Naive thymus-derived CD8-positive, alpha-beta T cell (primary cell): Measurements from ENCODE around the gene ZNF189. TPM values are rescaled to one million over a fixed set of nuclear protein-coding genes. Genes with fewer than 3 reads are reported as not detected.

Source experiments
- ATAC-seq, 2 donors: fragments of 150-1000 bp; cut with Tn5 transposase in 1 of 2; sonication (Bioruptor Pico), chemical (Tn5 transposase) in 1 of 2; 1 replicate in 1 of 2; 2 replicates in 1 of 2; pipeline ENCODE4 v1.10.0; 2021; ENCODE audit warnings: mild to moderate bottlenecking in 2 of 2, moderate library complexity in 2 of 2
- POLR2A ChIA-PET: fragments of 350-600 bp; sonication (Branson Sonifier 250); formaldehyde crosslinking; loops from one replicate; lab custom pipeline; 2021; ENCODE audit warnings: antibody characterized with exemption; lab: Charles Lee
- DNase-seq, 10 donors: peaks; one replicate each; pipeline versions ENCODE4 v3.0.0 to v3.0.0-alpha.2; 2020 to 2022
- H3K27ac Mint-ChIP-seq, 10 donors: one replicate each; pipeline ENCODE4 v1.8.0; 2020 to 2022; ENCODE audit warnings: mild to moderate bottlenecking in 10 of 10, mixed read lengths in 10 of 10, moderate library complexity in 4 of 10, inconsistent platforms in 1 of 10
- H3K27me3 Mint-ChIP-seq, 5 donors: one replicate each; pipeline ENCODE4 v1.8.0; 2021 to 2022; ENCODE audit warnings: mixed read lengths in 5 of 5
- H3K36me3 Mint-ChIP-seq, 3 donors: one replicate each; pipeline ENCODE4 v1.8.0; 2020 to 2022; ENCODE audit warnings: mixed read lengths in 3 of 3, mild to moderate bottlenecking in 2 of 3, inconsistent platforms in 1 of 3
- H3K4me1 Mint-ChIP-seq, 4 donors: one replicate each; pipeline ENCODE4 v1.8.0; 2021 to 2022; ENCODE audit warnings: mixed read lengths in 4 of 4
- H3K4me3 Mint-ChIP-seq, 10 donors: one replicate each; pipeline ENCODE4 v1.8.0; 2020 to 2022; ENCODE audit warnings: mild to moderate bottlenecking in 10 of 10, mixed read lengths in 10 of 10, moderate library complexity in 6 of 10, inconsistent platforms in 1 of 10
- H3K9me3 Mint-ChIP-seq, 9 donors: one replicate each; pipeline ENCODE4 v1.8.0; 2020 to 2022; ENCODE audit warnings: mixed read lengths in 9 of 9, mild to moderate bottlenecking in 3 of 9, inconsistent platforms in 1 of 9, moderate library complexity in 1 of 9
- polyA plus RNA-seq, 3 donors: library from polyadenylated mRNA; unstranded; fragments of 300-500 nt; fragmentation: Illumina TruSeq; gene quantifications; one replicate each; pipeline ENCODE4 v1.2.3, GENCODE V29; 2021
- total RNA-seq, 8 experiments: library from RNA in 2 of 8; stranded (reverse) in 2 of 8; gene quantifications; one replicate each; pipeline ENCODE4 v1.2.3 and lab custom pipeline; 2021 to 2026

The ZNF189 gene
- total and polyA plus RNA-seq, 5 experiments from 2014 or later: 1.4 to 26.3 (median 2.6) TPM

DNA sequence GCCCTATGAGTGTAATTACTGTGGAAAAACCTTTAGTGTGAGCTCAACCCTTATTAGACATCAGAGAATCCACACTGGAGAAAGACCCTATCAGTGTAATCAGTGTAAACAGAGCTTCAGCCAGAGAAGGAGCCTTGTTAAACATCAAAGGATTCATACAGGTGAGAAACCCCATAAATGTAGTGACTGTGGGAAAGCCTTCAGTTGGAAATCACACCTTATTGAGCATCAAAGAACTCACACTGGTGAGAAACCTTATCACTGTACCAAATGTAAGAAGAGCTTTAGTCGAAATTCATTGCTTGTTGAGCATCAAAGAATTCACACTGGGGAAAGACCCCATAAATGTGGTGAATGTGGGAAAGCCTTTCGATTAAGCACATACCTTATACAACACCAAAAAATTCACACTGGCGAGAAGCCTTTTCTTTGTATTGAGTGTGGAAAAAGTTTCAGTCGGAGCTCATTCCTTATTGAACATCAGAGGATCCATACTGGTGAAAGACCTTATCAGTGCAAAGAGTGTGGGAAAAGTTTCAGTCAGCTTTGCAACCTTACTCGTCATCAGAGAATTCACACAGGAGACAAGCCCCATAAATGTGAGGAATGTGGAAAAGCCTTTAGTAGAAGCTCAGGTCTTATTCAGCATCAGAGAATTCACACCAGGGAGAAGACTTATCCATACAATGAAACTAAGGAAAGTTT is 9.9 kb downstream of the ZNF189 start:
- ATAC-seq: no peak

DNA sequence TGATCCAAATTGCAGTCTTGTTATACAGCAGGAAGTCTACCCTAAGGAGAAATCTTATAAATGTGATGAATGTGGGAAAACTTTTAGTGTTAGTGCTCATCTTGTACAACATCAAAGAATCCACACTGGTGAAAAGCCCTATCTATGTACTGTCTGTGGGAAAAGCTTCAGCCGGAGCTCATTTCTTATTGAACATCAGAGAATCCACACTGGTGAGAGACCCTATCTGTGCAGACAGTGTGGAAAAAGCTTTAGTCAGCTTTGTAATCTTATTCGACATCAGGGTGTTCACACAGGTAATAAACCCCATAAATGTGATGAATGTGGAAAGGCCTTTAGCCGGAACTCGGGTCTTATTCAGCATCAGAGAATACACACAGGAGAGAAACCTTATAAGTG is 10.4 kb downstream of the ZNF189 start:
- peaks cover 66 to 84% (median 75%) of the 10 kb centered on the region in 3 donors for H3K36me3 Mint-ChIP-seq
- peaks cover 33 to 99% (median 65%) of the 10 kb centered on the region in 9 donors for H3K9me3 Mint-ChIP-seq
- POLR2A ChIA-PET: interaction anchor here (2.2 kb wide), 1 partner anchor 10 kb away, joined by 10 read pairs; the partner anchor contains the start of genes MRPL50 and ZNF189
- H3K27ac Mint-ChIP-seq: no peak overlapping the region
- ATAC-seq (no peak), DNase-seq (no peak)
- no peaks in the 10 kb centered on the region for H3K27me3 Mint-ChIP-seq
- H3K4me1 Mint-ChIP-seq: peaks cover 0 to 5% (median 0%) of the 10 kb centered on the region in 4 donors
- no peak overlapping the region for H3K4me3 Mint-ChIP-seq

More for the DNA sequence above, 9.9 kb downstream of the ZNF189 start:
- H3K9me3 Mint-ChIP-seq: peaks cover 34 to 99% (median 67%) of the 10 kb centered on the region in 9 donors
- peak in 1 of 10 donors; percentile 2 for DNase-seq
- POLR2A ChIA-PET: interaction anchor here (2.2 kb wide), 1 partner anchor 10 kb away, joined by 10 read pairs; the partner anchor contains the start of genes MRPL50 and ZNF189
- H3K36me3 Mint-ChIP-seq: peaks cover 70 to 87% (median 75%) of the 10 kb centered on the region in 3 donors
- no peaks in the 10 kb centered on the region for H3K27me3 Mint-ChIP-seq
- H3K4me3 Mint-ChIP-seq: no peak overlapping the region
- H3K27ac Mint-ChIP-seq: peak overlapping the region in 1 of 10 donors; percentile 46
- peaks cover 0 to 6% (median 4%) of the 10 kb centered on the region in 4 donors for H3K4me1 Mint-ChIP-seq

DNA sequence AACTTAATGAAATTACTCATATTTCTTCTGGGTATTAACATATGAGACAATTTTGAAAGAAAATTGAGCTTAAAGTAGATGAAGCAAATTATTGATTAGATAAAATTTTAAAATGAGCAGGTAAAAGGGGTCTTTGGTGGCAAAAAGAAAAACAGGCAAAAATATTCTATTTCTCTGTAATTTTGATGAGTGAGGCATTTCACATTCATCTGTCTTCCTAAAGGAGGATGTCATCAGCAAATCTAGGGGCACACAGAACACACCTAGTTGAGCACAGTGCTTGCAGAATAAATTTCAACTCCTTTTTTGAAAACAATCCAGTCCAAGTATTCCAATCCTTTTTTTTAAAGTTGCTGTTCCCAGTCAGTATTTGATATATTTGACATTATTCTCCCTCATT is 16.2 kb downstream of the ZNF189 start:
- Mint-ChIP-seq H3K9me3 (peaks cover 27 to 92% (median 54%) of the 10 kb centered on the region in 9 donors), H3K4me1 (peaks cover 0 to 6% (median 0%) of the 10 kb centered on the region in 4 donors), H3K4me3 (no peak overlapping the region), H3K27me3 (no peaks in the 10 kb centered on the region), H3K27ac (no peak overlapping the region), H3K36me3 (peaks cover 23 to 74% (median 66%) of the 10 kb centered on the region in 3 donors)
- POLR2A ChIA-PET: no interaction called here
- ATAC-seq (no peak), DNase-seq (no peak)

DNA sequence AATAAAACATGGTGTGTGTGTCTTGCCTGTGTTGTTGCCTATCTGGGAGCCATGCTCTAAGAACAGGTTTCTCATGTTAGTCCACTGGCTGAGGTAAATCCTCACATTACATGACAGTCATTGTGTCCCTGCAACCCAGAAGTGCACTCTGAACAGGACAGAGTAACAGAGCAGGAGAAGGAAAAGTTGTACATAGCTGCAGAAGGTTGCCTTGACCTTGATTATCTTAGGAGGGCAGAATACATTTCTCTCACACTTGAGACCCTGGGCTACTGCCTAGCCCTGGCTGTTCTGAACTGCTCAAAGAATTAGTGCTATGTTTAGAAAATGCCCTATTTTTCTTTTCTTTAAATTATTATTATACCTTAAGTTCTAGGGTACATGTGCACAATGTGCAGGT is 16.9 kb downstream of the ZNF189 start:
- Mint-ChIP-seq H3K4me1 (peaks cover 0 to 6% (median 0%) of the 10 kb centered on the region in 4 donors), H3K9me3 (peaks cover 29 to 92% (median 57%) of the 10 kb centered on the region in 9 donors), H3K27me3 (no peaks in the 10 kb centered on the region), H3K27ac (no peak overlapping the region), H3K36me3 (peaks cover 22 to 70% (median 68%) of the 10 kb centered on the region in 3 donors), H3K4me3 (no peak overlapping the region)
- POLR2A ChIA-PET: no interaction called here
- DNase-seq: no peak
- ATAC-seq: no peak

DNA sequence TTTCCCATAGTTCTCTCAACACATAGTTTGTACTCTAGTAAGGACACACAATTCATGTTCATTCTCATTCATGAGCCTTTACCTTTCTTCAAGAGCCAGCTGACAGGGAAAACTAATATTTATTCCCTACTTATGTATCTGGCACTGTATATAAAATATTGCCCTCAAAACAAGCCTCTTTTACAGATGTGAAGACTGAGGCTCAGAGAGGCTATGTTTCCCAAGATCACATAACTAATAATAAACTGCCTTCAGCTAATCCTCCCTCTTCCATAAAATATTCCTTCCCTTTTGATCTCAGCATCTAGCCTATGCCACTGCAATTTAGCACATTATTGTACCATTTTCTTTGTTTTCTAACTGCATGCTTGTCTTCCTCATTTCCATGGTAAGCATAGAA is 18.7 kb downstream of the ZNF189 start:
- ATAC-seq (no peak), DNase-seq (no peak)
- POLR2A ChIA-PET: no interaction called here
- H3K36me3 Mint-ChIP-seq: peaks cover 22 to 71% (median 68%) of the 10 kb centered on the region in 3 donors
- H3K4me1 Mint-ChIP-seq: peaks cover 0 to 6% (median 0%) of the 10 kb centered on the region in 4 donors
- no peak overlapping the region for H3K4me3 Mint-ChIP-seq
- no peak overlapping the region for H3K27ac Mint-ChIP-seq
- peaks cover 28 to 92% (median 67%) of the 10 kb centered on the region in 9 donors for H3K9me3 Mint-ChIP-seq
- H3K27me3 Mint-ChIP-seq: no peaks in the 10 kb centered on the region

DNA sequence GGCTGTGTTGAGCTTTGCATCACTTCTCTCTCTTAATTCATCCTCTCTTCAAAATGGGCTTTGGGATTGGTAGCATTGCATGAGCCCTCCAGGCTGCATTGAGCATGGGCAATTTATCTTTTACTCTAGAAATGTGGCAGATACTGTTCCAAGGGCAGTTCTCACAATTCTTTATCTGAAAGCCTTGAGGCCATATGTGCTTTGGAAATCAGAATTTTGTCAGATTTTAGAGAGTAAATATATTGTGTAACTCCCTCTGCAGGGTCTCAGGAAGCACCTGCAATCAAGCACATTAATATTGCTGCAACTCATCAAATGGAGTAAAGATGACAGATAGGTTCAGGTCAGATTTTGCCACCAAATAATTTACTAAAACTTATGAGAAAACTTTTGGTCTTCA is 19.3 kb downstream of the ZNF189 start:
- Mint-ChIP-seq H3K9me3 (peaks cover 30 to 92% (median 67%) of the 10 kb centered on the region in 9 donors), H3K4me1 (peaks cover 0 to 6% (median 0%) of the 10 kb centered on the region in 4 donors), H3K36me3 (peaks cover 19 to 71% (median 64%) of the 10 kb centered on the region in 3 donors), H3K27me3 (no peaks in the 10 kb centered on the region), H3K4me3 (no peak overlapping the region), H3K27ac (no peak overlapping the region)
- POLR2A ChIA-PET: no interaction called here
- no peak for DNase-seq
- ATAC-seq: no peak

DNA sequence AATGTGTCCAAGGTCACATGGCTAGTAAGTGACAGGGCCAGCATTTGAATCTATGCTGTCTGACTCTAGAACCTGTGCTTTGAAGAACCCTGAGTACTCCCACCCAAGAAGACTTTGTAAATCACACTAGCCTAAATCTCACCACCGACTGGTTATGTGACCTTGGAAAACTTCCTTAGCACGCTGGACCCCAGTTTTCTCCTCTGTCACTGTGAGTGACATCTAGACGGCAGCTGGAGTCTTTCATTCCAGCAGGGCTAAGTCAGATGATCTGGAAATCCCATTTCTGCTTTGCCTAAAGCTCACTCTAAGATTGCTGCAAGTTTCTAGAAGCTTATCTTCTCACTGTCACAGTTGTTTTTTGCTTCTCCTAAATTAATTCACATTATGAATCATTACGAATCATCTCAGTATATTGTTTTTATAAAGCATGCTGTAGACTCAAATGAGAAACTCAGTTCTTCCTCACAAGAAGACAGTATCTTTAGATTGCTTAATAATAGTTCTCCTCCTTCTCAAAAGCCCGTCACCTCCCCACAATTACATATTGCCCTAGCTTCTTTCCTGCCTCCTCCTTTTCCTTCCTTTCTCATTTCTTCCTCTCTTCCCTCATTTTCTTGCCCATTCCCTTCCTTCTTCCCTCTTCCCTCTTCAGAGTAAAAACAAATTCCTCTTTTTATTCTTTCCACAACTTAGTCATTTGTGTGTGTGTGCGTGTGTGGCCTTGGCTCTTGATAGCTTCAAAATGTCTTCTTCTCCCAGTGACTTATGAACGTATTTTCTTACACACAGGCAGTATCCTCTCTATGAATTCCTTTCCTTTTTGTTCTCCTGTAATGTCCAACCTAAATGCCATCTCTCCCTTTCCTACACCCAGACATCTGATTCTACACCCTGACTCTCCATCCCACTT is 20.1 kb downstream of the ZNF189 start:
- Mint-ChIP-seq H3K36me3 (peaks cover 17 to 71% (median 63%) of the 10 kb centered on the region in 3 donors), H3K9me3 (peaks cover 29 to 92% (median 67%) of the 10 kb centered on the region in 9 donors), H3K27ac (no peak overlapping the region), H3K4me3 (no peak overlapping the region), H3K27me3 (peaks cover 0 to 3% (median 0%) of the 10 kb centered on the region in 5 donors), H3K4me1 (peaks cover 0 to 5% (median 0%) of the 10 kb centered on the region in 4 donors)
- POLR2A ChIA-PET: no interaction called here
- no peak for DNase-seq
- no peak for ATAC-seq

DNA sequence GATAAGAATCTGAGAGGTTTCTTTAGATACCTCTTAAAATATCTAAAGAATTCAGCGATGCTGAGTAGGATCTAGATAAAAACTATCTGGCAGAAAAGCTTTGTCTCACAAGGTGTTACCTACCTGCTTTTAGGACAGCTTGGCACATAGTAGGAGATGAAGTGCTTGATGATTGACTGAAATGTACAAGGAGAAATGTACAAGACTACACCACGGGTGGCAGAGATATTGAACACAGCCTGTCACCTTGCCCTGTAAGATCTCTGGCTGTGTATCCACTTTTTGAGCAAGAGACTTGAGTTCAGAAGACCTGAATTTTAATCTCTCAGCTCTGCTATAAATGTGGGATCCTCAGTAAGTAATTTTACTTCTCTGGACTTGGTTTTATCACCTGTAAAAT is 21.2 kb downstream of the ZNF189 start:
- Mint-ChIP-seq H3K27ac (no peak overlapping the region), H3K27me3 (peaks cover 0 to 3% (median 0%) of the 10 kb centered on the region in 5 donors), H3K9me3 (peaks cover 27 to 92% (median 67%) of the 10 kb centered on the region in 9 donors), H3K36me3 (peaks cover 13 to 65% (median 55%) of the 10 kb centered on the region in 3 donors), H3K4me3 (no peak overlapping the region), H3K4me1 (peaks cover 0 to 5% (median 0%) of the 10 kb centered on the region in 4 donors)
- POLR2A ChIA-PET: no interaction called here
- DNase-seq (no peak), ATAC-seq (no peak)

DNA sequence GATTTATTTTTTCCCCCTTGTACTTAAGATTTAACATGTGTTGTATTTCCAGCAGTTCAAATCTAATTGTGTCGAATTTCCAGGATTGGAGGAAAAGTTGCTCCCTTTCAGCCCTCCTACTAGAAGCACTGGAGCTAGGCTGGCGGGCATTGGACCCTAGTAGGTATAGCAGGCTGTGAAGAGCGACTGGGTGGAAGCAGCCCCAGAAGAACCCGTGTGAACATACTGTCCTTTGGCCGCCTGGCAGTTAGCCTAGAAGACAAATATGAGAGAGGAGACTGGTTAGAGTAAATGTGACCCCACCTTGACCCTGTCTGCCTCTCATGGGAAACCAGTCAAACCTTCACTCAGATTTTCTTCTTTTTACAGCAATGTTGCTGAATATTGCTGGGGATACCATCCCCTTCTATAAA is 23.0 kb downstream of the ZNF189 start:
- Mint-ChIP-seq H3K27me3 (peaks cover 0 to 3% (median 0%) of the 10 kb centered on the region in 5 donors), H3K4me1 (peaks cover 0 to 5% (median 0%) of the 10 kb centered on the region in 4 donors), H3K9me3 (peaks cover 22 to 97% (median 60%) of the 10 kb centered on the region in 9 donors), H3K27ac (no peak overlapping the region), H3K36me3 (peaks cover 11 to 62% (median 47%) of the 10 kb centered on the region in 3 donors), H3K4me3 (no peak overlapping the region)
- POLR2A ChIA-PET: no interaction called here
- no peak for DNase-seq
- no peak for ATAC-seq

- Mint-ChIP-seq H3K36me3 (peaks cover 4 to 24% (median 9%) of the 10 kb centered on the region in 3 donors), H3K4me3 (no peak overlapping the region), H3K9me3 (peaks cover 0 to 40% (median 15%) of the 10 kb centered on the region in 9 donors), H3K27ac (no peak overlapping the region), H3K4me1 (peaks cover 0 to 3% (median 0%) of the 10 kb centered on the region in 4 donors), H3K27me3 (peaks cover 13 to 19% (median 14%) of the 10 kb centered on the region in 5 donors)
- no peak for ATAC-seq
- POLR2A ChIA-PET: no interaction called here
- DNase-seq: no peak
Observed at GRCh38 chr9:101427358-101427757, 28.7 kb downstream of the ZNF189 start.

DNA sequence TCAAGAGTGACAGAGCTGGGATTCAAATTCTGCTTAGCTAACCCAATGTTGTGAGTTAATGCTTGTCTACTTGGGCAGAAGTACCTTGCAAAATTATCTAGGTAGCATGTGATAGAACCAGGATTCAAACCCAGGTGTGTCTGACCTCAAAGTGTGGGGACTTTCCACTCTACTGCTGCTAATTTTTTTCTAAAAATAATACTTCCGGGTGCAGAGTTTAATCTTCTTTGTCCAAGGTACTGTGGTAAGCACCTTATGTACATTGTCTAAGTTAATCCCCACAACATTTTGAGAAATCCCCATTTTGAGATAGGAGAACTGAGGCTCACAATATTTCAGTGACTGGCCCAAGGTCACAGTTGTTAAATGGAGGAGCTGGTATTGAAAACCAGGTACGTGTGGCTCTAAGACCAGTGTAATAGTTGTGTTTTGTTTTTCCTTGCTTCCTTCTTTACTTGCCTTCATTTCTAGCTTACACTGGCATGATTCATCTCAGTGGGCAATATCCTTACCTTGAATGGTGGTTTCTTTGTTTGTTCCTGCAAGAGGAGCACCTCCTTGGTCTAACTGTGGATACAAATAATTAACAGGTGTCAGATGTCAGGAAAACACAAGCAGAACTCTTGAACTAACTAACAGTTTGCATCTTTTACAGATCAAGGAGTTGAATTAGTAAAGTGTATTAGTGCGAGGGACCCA is 29.5 kb downstream of the ZNF189 start:
- no peak overlapping the region for H3K27ac Mint-ChIP-seq
- H3K9me3 Mint-ChIP-seq: peaks cover 0 to 32% (median 11%) of the 10 kb centered on the region in 9 donors
- peaks cover 3 to 22% (median 8%) of the 10 kb centered on the region in 3 donors for H3K36me3 Mint-ChIP-seq
- H3K4me3 Mint-ChIP-seq: no peak overlapping the region
- DNase-seq (no peak), ATAC-seq (no peak)
- POLR2A ChIA-PET: no interaction called here
- peaks cover 13 to 19% (median 14%) of the 10 kb centered on the region in 5 donors for H3K27me3 Mint-ChIP-seq
- H3K4me1 Mint-ChIP-seq: peaks cover 0 to 3% (median 0%) of the 10 kb centered on the region in 4 donors

- Mint-ChIP-seq H3K4me1 (no peaks in the 10 kb centered on the region), H3K36me3 (peaks cover 0 to 16% (median 3%) of the 10 kb centered on the region in 3 donors), H3K4me3 (no peak overlapping the region), H3K9me3 (peaks cover 0 to 24% (median 5%) of the 10 kb centered on the region in 9 donors), H3K27ac (no peak overlapping the region), H3K27me3 (peaks cover 14 to 24% (median 15%) of the 10 kb centered on the region in 5 donors)
- ATAC-seq (no peak), DNase-seq (no peak)
- POLR2A ChIA-PET: no interaction called here
Observed at GRCh38 chr9:101428909-101429308, 30.3 kb downstream of the ZNF189 start.
